Activated CD4-positive, alpha-beta T cell treated with anti-CD3 and anti-CD28 coated beads for 48 hours (primary cell): Measurements from ENCODE around the gene FAM227A.
A peak's percentile ranks its signal among the peaks of the same experiment; 100 is the strongest.
"Not testable (repeated sequence)": the region's sequence is repeated elsewhere in the genome, so short reads cannot be mapped to it uniquely, and the experiment has no call there.

Experiments
- DNase-seq: peaks from one replicate; pipeline ENCODE4 v3.0.0-alpha.2; 2020

FAM227A gene

DNA sequence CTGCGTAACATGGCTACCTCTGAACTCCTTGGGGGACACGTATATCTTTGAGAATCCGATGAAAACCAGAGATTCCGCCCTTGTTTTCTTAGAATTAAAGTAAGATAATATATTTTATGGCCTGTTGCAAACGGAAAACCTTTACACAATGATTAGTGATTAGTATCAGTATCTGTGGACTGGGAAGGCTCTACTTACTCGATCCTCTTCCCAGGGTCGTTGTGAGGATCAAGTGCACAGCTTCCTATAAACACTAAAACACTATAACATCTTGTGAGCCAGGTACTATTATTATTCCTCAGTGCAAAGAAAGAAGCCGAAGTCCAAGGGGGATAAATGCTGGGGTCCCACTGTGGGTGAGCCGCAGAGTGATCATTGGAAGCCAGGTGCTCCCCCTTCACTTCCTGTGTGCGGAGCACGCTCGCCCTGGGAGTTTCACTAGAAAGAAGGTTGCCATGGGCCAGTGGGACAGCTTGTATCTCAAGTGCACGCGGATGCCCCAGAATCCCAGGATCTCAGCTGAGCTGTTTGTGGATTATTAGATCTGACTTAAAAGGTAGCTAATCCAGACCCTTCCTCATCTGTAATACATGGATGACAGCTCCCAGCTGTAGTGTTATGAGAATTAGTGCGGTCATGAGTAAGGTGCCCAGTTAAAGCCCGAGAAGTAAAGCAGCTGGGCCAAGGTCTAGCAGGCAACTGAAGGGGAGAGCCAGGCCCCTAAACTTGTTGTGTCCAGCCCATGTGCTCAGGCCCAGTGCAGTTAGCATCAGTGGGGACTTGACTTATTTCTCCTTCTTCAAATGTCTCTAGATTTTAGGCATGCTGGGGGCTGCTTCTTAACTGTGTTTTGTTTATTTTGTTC is 1.1 kb upstream of the FAM227A start:
- DNase-seq = peak; percentile 56

- no peak for DNase-seq
Measured at GRCh38 chr22:38655519-38656255, 505 bp downstream of the FAM227A start.

GRCh38 chr22:38653741-38654140 is 2.5 kb downstream of the FAM227A start:
- no peak for DNase-seq

DNA sequence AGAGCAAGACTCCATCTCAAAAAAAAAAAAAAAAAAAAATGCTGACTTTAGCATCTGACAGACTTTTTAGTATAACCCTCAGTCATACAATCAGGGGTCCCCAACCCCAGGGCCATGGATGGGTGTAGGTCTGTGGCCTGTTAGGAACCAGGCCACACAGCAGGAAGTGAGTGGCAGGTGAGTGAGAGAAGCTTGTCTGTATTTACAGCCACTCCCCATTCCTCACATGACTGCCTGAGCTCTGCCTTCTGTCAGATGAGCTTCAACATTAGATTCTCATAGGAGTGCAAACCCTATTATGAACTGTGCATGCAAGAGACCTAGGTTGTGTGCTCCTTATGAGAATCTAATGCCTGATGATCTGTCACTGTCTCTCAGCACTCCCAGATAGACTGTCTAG is 3.3 kb downstream of the FAM227A start:
- DNase-seq = no peak

GRCh38 chr22:38649841-38650522 is 6.2 kb downstream of the FAM227A start:
- no peak for DNase-seq

- no peak for DNase-seq
Measured at GRCh38 chr22:38645430-38645829, 10.8 kb downstream of the FAM227A start.

- not testable (repeated sequence) for DNase-seq
Measured at GRCh38 chr22:38644245-38644644, 11.9 kb downstream of the FAM227A start.

GRCh38 chr22:38641476-38642040 is 14.6 kb downstream of the FAM227A start:
- no peak for DNase-seq

DNA sequence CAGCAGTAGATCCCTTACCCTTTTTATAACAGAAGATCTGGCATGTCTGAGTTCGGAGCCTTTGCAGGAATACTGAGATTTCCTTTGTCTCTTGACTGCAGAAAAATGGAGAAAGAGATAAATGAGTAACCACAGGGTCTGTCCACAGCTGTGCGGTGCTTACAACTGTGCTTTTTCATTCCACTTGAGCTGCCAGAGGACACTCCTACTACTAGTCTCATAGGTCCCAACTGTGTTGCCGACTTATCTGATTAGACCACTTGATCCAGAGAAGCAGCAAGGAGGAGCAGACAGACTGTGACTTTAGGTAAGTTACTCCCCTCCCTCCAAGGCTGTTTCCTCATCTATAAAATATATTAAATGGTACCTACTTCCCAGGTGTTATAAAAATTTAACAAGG is 17.5 kb downstream of the FAM227A start:
- DNase-seq = no peak

- DNase-seq = no peak
Measured at GRCh38 chr22:38638216-38638615, 18.0 kb downstream of the FAM227A start.

DNA sequence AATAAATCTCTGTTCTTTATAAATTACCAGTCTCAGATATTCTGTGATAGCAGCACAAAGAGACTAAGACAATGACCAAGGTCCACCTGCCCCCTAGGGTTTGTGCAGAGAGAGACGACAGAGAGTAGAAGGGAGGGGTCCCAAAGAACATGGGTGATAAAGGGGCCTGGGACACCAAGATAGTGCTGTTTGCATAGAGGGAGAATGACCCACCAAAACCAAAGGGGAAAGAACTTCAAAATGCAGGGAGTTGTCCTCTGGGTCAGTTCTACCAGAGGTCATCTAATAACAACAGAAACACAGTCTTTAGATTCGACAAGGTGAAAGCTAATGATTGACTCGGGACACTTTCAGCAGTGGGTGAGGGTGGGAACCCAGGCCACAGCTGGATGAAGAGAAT is 23.7 kb downstream of the FAM227A start:
- DNase-seq = no peak

GRCh38 chr22:38631724-38632123 is 24.5 kb downstream of the FAM227A start:
- DNase-seq = no peak

DNA sequence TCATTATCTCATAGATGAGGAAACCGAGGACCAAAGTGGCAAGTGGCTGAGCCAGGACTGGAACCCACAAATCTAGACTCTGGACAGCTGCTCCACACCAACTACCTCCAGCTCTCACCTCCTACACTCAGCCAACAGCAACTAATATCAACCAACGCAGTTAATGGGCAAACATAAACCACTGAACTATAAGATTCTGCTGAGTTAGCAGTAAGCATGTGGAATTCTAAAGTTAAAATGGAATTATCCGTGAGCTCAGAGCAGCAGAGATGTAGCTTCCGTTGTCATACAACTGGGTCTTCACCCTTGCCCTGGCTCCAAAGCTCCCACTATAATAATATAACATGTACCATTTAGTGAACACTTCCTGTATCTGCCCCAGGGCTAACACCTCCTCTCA is 27.1 kb downstream of the FAM227A start:
- DNase-seq = no peak

GRCh38 chr22:38628444-38628843 is 27.7 kb downstream of the FAM227A start:
- DNase-seq = no peak

DNA sequence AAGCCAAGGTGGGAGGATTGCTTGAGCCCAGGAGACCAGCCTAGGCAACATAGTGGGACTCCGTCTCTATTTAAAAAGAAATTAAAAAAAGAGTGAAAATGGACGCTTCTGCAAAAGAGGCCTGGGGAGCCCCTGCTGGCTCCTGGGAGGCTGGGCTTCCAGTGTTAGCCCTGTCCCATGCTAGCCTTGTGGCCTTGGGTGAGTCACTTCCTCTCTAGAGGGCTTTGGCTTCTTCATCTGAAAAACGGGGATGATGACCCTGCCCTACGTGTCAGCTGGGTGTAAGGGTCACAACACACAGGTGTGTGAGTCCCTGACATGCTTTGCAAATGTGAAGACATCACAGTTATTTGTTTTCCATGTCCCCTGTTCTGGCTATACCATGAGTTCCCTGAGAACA is 32.8 kb downstream of the FAM227A start:
- no peak for DNase-seq

GRCh38 chr22:38618682-38619081 is 37.5 kb downstream of the FAM227A start:
- no peak for DNase-seq

DNA sequence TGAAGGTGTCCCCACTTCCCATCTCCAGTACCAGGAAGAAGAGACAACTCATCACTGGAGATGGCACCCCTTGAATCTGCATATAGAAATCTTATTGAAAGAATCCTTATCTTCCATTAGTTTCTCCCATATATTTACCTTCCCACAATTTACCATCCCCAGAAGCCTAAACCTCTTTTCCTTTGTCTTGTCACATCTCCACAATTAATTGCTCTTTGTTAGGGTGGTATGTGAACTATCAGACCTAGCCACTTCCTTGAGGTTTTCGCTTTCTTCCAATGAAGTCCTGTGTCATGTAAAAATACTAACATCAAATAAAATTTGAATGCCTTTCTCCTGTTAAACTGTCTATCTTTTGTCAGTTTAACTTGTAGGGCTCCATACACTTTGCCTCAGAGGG is 37.9 kb downstream of the FAM227A start:
- DNase-seq = no peak

DNA sequence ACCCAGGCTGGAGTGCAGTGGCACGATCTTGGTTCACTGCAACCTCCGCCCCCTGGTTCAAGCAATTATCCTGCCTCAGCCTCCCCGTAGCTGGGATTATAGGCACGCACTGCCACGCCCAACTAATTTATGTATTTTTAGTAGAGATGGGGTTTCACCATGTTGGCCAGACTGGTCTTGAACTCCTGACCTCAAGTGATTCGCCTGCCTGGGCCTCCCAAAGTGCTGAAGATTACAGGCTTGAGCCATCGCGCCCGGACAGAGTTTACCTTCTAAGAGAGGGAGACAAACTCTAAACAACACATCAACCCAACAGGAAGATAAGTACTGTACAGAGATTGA is 41.2 kb downstream of the FAM227A start:
- not testable (repeated sequence) for DNase-seq

DNA sequence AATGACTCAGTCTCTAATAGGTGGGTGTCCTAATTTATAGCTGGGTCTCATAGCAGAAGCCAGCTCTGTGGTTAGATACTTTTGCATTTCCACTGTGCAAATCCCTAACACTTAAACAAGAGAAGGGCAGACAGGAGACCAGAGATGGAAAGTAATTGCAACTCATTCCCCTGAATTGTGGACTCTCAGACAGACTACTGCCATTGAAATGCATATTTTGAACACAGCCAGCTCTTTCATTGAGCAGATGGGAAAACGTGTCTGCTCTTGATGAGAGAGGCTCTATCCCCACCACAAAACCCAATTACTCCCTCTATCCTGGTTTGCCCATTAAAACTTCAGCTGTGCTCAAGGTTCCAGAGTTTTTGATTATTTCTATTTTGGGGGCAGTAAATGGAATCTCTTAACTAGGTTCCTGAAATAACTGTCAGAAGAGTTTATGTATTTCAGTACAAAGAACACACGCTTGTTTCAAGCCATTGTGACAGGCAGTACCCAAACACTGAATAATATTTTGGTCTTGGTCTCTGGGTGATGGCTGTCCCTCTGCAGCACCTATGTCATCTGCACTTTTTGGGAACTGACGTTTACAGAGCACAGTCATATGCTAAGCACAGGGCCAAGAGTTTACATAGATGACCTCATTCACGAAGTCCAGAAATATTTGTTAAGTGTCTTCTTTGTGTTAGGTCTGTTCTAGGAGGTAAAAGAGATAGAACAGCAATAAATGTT is 41.7 kb downstream of the FAM227A start:
- DNase-seq = no peak

DNA sequence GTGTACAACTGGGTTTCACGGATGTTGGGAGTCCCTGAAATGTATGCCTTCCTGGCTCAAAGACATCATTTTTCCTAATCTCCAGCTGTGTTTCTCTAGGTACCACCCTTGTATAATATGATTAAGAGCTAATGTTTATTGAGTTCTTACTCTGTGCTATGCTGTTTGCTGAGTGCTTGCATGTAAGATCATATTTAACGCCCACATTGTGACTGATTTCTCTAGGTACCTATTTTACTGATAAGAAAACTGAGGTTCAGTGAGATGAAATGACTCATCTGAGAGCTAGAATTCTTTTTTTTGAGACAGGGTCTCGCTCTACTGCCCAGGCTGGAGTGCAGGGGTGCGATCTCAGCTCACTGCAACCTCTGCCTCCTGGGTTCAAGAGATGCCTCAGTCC is 42.6 kb downstream of the FAM227A start:
- DNase-seq = no peak

GRCh38 chr22:38612217-38613006 is 43.8 kb downstream of the FAM227A start:
- DNase-seq = no peak

DNA sequence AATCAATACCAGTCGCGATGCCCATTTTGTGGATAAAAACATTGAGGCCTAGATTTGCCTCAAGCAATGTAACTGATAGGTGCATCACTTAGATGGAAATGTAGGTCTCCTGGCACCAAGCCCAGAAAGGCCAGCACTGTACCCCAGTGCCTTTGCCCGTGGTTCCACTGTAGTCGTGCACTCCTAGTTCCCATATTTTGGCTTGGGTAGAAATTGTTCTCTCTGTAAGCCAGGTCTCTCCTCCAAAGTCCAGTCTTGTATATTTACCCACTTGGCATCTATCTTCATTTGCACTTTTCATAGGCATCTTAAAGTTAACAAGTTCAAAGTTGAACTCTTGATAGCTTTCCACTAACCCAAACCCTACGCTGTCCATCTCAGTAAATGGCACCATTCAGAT is 44.6 kb downstream of the FAM227A start:
- DNase-seq = no peak
